Mucosa of rectum (tissue), 2 donors: ENCODE results near the gene SATB1.

Experiments
- H3K27ac ChIP-seq, 2 donors: one replicate each; pipeline ENCODE4 v1.7.0; 2013; ENCODE audit warnings: inconsistent platforms in 2 of 2, low read depth in 2 of 2, low read length in 2 of 2
- H3K27me3 ChIP-seq, 2 donors: one replicate each; pipeline ENCODE4 v1.7.0; 2013; ENCODE audit warnings: low read length in 2 of 2; ENCODE audit not compliant: control insufficient read depth in 2 of 2, insufficient read depth in 2 of 2
- H3K36me3 ChIP-seq, 2 donors: one replicate each; pipeline ENCODE4 v1.7.0; 2013; ENCODE audit warnings: low read length in 2 of 2; ENCODE audit not compliant: control insufficient read depth in 2 of 2, insufficient read depth in 2 of 2
- H3K4me1 ChIP-seq, 2 donors: one replicate each; pipeline ENCODE4 v1.7.0; 2013; ENCODE audit warnings: low read length in 2 of 2, mild to moderate bottlenecking in 1 of 2; ENCODE audit not compliant: control insufficient read depth in 2 of 2, insufficient read depth in 2 of 2
- H3K4me3 ChIP-seq, 2 donors: one replicate each; pipeline ENCODE4 v1.7.0; 2013; ENCODE audit warnings: low read length in 2 of 2
- H3K9ac ChIP-seq, 2 donors: one replicate each; pipeline ENCODE4 v1.7.0; 2013; ENCODE audit warnings: low read length in 2 of 2, low read depth in 1 of 2, mild to moderate bottlenecking in 1 of 2
- H3K9me3 ChIP-seq, 2 donors: one replicate each; pipeline ENCODE4 v1.7.0; 2013; ENCODE audit warnings: low read length in 2 of 2; ENCODE audit not compliant: control insufficient read depth in 2 of 2
- donor health status: healthy.
- donor health status: Normal muscosa, but diverticular disease.

SATB1 gene

DNA sequence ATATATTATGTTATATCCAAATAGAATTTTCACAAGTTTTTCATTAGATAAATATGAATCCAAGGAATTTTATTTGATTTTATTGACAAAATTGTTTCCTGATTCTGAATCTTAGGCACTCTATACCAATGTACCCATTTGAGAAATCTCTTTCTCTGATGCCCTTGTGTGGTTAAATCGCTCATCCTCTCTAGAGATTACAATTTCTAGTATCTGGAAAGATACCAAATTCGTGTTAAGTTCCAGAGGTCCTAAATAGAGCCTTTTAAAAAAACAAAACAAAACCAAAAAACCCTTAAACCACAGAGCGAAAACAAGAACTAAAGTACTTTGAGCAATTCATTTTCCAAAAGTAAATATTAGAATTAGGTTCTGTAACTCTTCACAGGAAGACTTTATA is 20.0 kb downstream of the SATB1 start:
- Histone ChIP-seq H3K4me1 (peaks cover 0 to 3% of the 10 kb centered on the region in 2 donors), H3K9ac (no peak overlapping the region), H3K27ac (no peak overlapping the region), H3K27me3 (no peaks in the 10 kb centered on the region), H3K4me3 (no peak overlapping the region), H3K9me3 (no peaks in the 10 kb centered on the region), H3K36me3 (peaks cover 0 to 13% of the 10 kb centered on the region in 2 donors)

DNA sequence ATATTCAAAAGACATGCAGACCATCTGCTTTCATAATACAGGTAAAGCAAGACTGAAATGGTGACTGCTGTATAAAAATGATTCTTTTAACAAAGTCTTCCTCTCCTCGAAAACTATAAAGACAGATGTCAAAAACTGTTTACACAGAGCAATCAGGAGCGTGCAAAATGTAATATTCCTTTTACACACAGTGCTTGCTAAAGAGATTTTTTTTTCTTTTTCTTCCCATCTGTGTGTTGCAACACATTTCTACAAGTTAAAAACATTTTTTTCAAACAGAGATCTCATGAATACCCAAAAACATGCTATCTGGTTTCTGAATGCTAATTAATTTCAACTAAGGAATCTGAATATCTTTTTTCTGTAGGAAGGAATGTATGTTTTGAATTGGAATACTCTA is 22.1 kb downstream of the SATB1 start:
- H3K27ac ChIP-seq: no peak overlapping the region
- no peak overlapping the region for H3K9ac ChIP-seq
- H3K4me3 ChIP-seq: no peak overlapping the region
- H3K9me3 ChIP-seq: no peaks in the 10 kb centered on the region
- peaks cover 0 to 9% of the 10 kb centered on the region in 2 donors for H3K36me3 ChIP-seq
- H3K27me3 ChIP-seq: no peaks in the 10 kb centered on the region
- H3K4me1 ChIP-seq: peaks cover 0 to 3% of the 10 kb centered on the region in 2 donors

DNA sequence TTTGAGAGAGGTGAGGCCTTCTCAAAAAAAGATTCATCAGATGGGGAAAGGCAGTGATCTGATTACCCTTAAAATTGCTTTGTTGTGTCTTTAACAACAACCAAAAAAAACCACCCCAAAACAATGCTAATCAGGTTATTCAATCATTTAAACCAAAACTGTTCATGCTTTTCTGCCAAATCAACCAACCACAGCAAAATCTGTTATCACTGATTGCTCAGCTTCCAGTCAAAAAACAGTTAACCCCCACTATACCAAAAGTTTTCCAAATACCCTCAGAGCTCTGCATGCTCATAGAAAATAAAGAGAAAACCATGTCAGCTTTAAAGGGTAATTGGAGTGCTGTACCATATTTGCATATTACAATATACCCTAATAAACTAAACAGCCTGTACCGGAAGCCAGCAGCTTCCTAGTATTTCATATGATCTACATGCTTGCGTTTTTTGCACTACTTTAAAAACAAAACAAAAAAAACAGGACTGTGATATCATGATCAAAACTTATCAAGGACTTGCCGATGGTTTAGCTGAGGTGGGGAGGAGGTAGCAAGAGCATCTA is 22.8 kb downstream of the SATB1 start:
- no peak overlapping the region for H3K27ac ChIP-seq
- H3K36me3 ChIP-seq: peaks cover 0 to 6% of the 10 kb centered on the region in 2 donors
- no peaks in the 10 kb centered on the region for H3K27me3 ChIP-seq
- H3K4me1 ChIP-seq: peaks cover 0 to 3% of the 10 kb centered on the region in 2 donors
- H3K4me3 ChIP-seq: no peak overlapping the region
- no peaks in the 10 kb centered on the region for H3K9me3 ChIP-seq
- no peak overlapping the region for H3K9ac ChIP-seq

DNA sequence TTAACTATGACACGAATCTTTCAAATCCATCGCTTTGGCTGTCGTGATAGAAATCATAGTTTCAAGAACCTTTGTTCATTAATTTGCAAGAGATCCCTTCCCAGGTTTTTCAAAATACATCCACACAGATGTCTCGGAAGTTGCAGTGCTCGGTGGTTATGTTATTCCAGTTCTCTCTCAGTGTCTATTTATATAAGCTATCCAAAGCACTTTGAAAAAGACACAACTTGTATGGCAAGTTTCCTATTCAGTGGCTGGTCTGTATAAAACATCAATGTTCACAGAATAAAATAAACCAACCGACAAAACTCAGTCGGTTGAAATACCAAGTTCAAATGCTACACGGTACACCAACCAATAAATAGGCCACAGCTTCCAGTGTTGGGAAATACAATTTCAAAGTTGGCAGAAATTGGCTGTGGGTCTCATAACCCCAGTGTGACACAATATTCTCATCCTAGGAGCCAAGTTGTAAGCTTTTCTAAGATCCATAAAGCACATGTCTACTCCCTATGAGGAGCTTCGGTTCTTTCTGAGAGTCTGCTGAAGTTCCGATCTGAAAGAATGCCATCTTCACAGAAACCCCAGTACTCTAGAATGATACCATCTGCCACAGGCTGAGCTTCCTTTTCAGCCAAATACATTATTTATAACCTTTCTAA is 23.7 kb downstream of the SATB1 start:
- Histone ChIP-seq H3K36me3 (peaks cover 0 to 3% of the 10 kb centered on the region in 2 donors), H3K9ac (no peak overlapping the region), H3K27me3 (no peaks in the 10 kb centered on the region), H3K4me3 (no peak overlapping the region), H3K27ac (no peak overlapping the region), H3K9me3 (no peaks in the 10 kb centered on the region), H3K4me1 (peaks cover 0 to 3% of the 10 kb centered on the region in 2 donors)

- no peak overlapping the region for H3K4me3 ChIP-seq
- no peaks in the 10 kb centered on the region for H3K9me3 ChIP-seq
- H3K36me3 ChIP-seq: peaks cover 16% of the 10 kb centered on the region in 2 donors
- H3K27me3 ChIP-seq: no peaks in the 10 kb centered on the region
- no peaks in the 10 kb centered on the region for H3K4me1 ChIP-seq
- no peak overlapping the region for H3K27ac ChIP-seq
- H3K9ac ChIP-seq: no peak overlapping the region
These were observed 26.7 kb downstream of the SATB1 start for GRCh38 chr3:18398448-18398847.

DNA sequence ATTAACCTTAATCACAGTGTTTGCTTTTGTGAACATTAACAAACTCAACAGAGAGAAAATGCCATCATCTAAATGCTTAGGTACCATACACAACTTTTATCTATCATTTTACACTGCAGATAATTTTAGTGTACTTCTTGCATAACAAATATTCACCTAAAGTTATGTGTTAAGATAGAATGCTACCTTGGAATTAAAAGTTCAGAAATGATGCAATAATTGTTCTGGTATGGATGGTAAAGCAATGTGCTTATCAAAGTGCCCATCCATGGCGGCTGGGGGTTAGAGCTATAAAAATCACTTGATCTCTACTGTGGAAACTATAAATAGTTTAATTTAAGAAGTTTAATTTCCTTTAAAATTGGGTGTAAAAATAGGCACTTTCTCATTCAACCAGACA is 28.7 kb downstream of the SATB1 start:
- no peak overlapping the region for H3K27ac ChIP-seq
- H3K4me1 ChIP-seq: no peaks in the 10 kb centered on the region
- no peaks in the 10 kb centered on the region for H3K27me3 ChIP-seq
- H3K9ac ChIP-seq: no peak overlapping the region
- H3K4me3 ChIP-seq: no peak overlapping the region
- H3K9me3 ChIP-seq: no peaks in the 10 kb centered on the region
- H3K36me3 ChIP-seq: peaks cover 16% of the 10 kb centered on the region in 2 donors

GRCh38 chr3:18394384-18394995 is 30.6 kb downstream of the SATB1 start:
- no peaks in the 10 kb centered on the region for H3K4me1 ChIP-seq
- H3K27ac ChIP-seq: no peak overlapping the region
- no peaks in the 10 kb centered on the region for H3K27me3 ChIP-seq
- no peaks in the 10 kb centered on the region for H3K9me3 ChIP-seq
- H3K4me3 ChIP-seq: no peak overlapping the region
- H3K36me3 ChIP-seq: peaks cover 16% of the 10 kb centered on the region in 2 donors
- H3K9ac ChIP-seq: no peak overlapping the region

GRCh38 chr3:18393906-18394305 is 31.2 kb downstream of the SATB1 start:
- Histone ChIP-seq H3K36me3 (peaks cover 16% of the 10 kb centered on the region in 2 donors), H3K27ac (no peak overlapping the region)

GRCh38 chr3:18390024-18390660 is 35.0 kb downstream of the SATB1 start:
- Histone ChIP-seq H3K4me3 (no peak overlapping the region), H3K27ac (no peak overlapping the region), H3K9ac (no peak overlapping the region), H3K27me3 (no peaks in the 10 kb centered on the region), H3K36me3 (peaks cover 8 to 14% of the 10 kb centered on the region in 2 donors), H3K9me3 (no peaks in the 10 kb centered on the region), H3K4me1 (no peaks in the 10 kb centered on the region)

More at GRCh38 chr3:18393906-18394305, 31.2 kb downstream of the SATB1 start:
- Histone ChIP-seq H3K27me3 (no peaks in the 10 kb centered on the region), H3K9ac (no peak overlapping the region), H3K4me1 (no peaks in the 10 kb centered on the region), H3K9me3 (no peaks in the 10 kb centered on the region), H3K4me3 (no peak overlapping the region)

- H3K4me3 ChIP-seq: no peak overlapping the region
- peaks cover 6 to 7% of the 10 kb centered on the region in 2 donors for H3K36me3 ChIP-seq
- no peak overlapping the region for H3K27ac ChIP-seq
- no peaks in the 10 kb centered on the region for H3K27me3 ChIP-seq
- no peaks in the 10 kb centered on the region for H3K4me1 ChIP-seq
- no peak overlapping the region for H3K9ac ChIP-seq
- H3K9me3 ChIP-seq: no peaks in the 10 kb centered on the region
These were observed 35.9 kb downstream of the SATB1 start for GRCh38 chr3:18389108-18389733.
